GM23338 (cell line): ENCODE results near the gene SEC14L3. TPM values are rescaled to one million over a fixed set of nuclear protein-coding genes. Genes with fewer than 3 reads are reported as not detected.

ENCODE experiments used
- ATAC-seq: fragments of 200-7000 bp; cut with Tn5 transposase; 3 replicates; pipeline ENCODE4 v1.9.1; 2020
- DNase-seq: peaks from one replicate; pipeline ENCODE4 v3.0.0-alpha.2; 2015; ENCODE audit warnings: low spot score
- H2AFZ ChIP-seq: fragments of 200-600 bp; sonication (generic); 2 replicates; pipeline ENCODE4 v1.8.0; 2016; ENCODE audit warnings: antibody characterized with exemption, mild to moderate bottlenecking, moderate library complexity
- H3F3A ChIP-seq: fragments of 200-600 bp; sonication (generic); replicated peaks from 2 replicates; pipeline ENCODE4 v1.8.0; 2017; ENCODE audit warnings: antibody characterized with exemption, mixed run types, low read depth
- H3K27ac ChIP-seq: fragments of 200-600 bp; sonication (generic); 2 replicates; pipeline ENCODE4 v1.6.1; 2016; ENCODE audit warnings: low read depth
- H3K27me3 ChIP-seq: fragments of 200-600 bp; sonication (generic); 2 replicates; pipeline ENCODE4 v1.8.0; 2016; ENCODE audit warnings: mild to moderate bottlenecking, mixed run types, moderate library complexity; ENCODE audit not compliant: insufficient read depth
- H3K36me3 ChIP-seq: fragments of 200-600 bp; sonication (generic); 2 replicates; pipeline ENCODE4 v1.8.0; 2016; ENCODE audit warnings: mild to moderate bottlenecking; ENCODE audit not compliant: insufficient read depth
- H3K4me1 ChIP-seq: fragments of 200-600 bp; sonication (generic); 2 replicates; pipeline ENCODE4 v1.8.0; 2016; ENCODE audit warnings: mild to moderate bottlenecking, moderate library complexity; ENCODE audit not compliant: insufficient read depth
- H3K4me2 ChIP-seq: fragments of 200-600 bp; sonication (generic); 2 replicates; pipeline ENCODE4 v1.7.1; 2017; ENCODE audit warnings: mixed run types
- H3K4me3 ChIP-seq: fragments of 200-600 bp; sonication (generic); 2 replicates; pipeline ENCODE4 v1.6.1; 2016; ENCODE audit warnings: mixed run types
- H3K79me2 ChIP-seq: fragments of 200-600 bp; sonication (generic); replicated peaks from 2 replicates; pipeline ENCODE4 v1.8.0; 2017; ENCODE audit warnings: mild to moderate bottlenecking; ENCODE audit not compliant: insufficient read depth
- H3K9me2 ChIP-seq: fragments of 200-600 bp; sonication (generic); 2 replicates; pipeline ENCODE4 v1.8.0; 2017; ENCODE audit not compliant: insufficient read depth
- H4K20me1 ChIP-seq: fragments of 200-600 bp; sonication (generic); replicated peaks from 2 replicates; pipeline ENCODE4 v1.8.0; 2017; ENCODE audit warnings: mild to moderate bottlenecking; ENCODE audit not compliant: insufficient read depth
- H3K27ac Mint-ChIP-seq: 2 replicates; pipeline ENCODE4 v1.8.0; 2020; ENCODE audit warnings: inconsistent platforms, mild to moderate bottlenecking, moderate library complexity, mixed read lengths
- H3K27me3 Mint-ChIP-seq: 3 replicates; pipeline ENCODE4 v1.8.0; 2022; ENCODE audit warnings: low read depth, mild to moderate bottlenecking, moderate library complexity, mixed read lengths, inconsistent platforms; ENCODE audit not compliant: insufficient read depth, poor library complexity
- H3K36me3 Mint-ChIP-seq: 3 replicates; pipeline ENCODE4 v1.8.0; 2021; ENCODE audit warnings: low read depth, mild to moderate bottlenecking, inconsistent platforms, moderate library complexity, mixed read lengths
- H3K4me1 Mint-ChIP-seq: 3 replicates; pipeline ENCODE4 v1.8.0; 2020; ENCODE audit warnings: mild to moderate bottlenecking, inconsistent platforms, mixed read lengths
- H3K4me3 Mint-ChIP-seq: 3 replicates; pipeline ENCODE4 v1.8.0; 2021; ENCODE audit warnings: moderate library complexity, mild to moderate bottlenecking, inconsistent platforms, mixed read lengths
- H3K9me3 Mint-ChIP-seq: 3 replicates; pipeline ENCODE4 v1.8.0; 2020; ENCODE audit warnings: moderate library complexity, mild to moderate bottlenecking, inconsistent platforms, mixed read lengths
- POLR2AphosphoS5 ChIP-seq: IDR thresholded peaks from 2 replicates; pipeline ENCODE4 v1.6.1; 2016; ENCODE audit warnings: antibody characterized with exemption, low read depth
- polyA plus RNA-seq: library from polyadenylated mRNA; unstranded; fragments of >200 nt; fragmentation: Nextera tagmentation; extraction: Ambion mirVana; gene quantifications from 2 replicates; pipeline ENCODE4 v1.2.1, GENCODE V29; 2016
- total RNA-seq: library from RNA; depleted of rRNA; stranded (reverse); fragments of >200 nt; shearing (Covaris generic); gene quantifications from 2 replicates; pipeline ENCODE4 v1.2.3, GENCODE V29; 2014
- TF ChIP-seq, protein P1 (sequence below): fragments of 250-450 bp; sonication (Bioruptor Pico); IDR thresholded peaks from 2 replicates; pipeline ENCODE4 v1.5.0; 2020; ENCODE audit warnings: mild to moderate bottlenecking, moderate library complexity

SEC14L3 gene
- total and polyA plus RNA-seq, 2 experiments from 2014 or later = not detected

DNA sequence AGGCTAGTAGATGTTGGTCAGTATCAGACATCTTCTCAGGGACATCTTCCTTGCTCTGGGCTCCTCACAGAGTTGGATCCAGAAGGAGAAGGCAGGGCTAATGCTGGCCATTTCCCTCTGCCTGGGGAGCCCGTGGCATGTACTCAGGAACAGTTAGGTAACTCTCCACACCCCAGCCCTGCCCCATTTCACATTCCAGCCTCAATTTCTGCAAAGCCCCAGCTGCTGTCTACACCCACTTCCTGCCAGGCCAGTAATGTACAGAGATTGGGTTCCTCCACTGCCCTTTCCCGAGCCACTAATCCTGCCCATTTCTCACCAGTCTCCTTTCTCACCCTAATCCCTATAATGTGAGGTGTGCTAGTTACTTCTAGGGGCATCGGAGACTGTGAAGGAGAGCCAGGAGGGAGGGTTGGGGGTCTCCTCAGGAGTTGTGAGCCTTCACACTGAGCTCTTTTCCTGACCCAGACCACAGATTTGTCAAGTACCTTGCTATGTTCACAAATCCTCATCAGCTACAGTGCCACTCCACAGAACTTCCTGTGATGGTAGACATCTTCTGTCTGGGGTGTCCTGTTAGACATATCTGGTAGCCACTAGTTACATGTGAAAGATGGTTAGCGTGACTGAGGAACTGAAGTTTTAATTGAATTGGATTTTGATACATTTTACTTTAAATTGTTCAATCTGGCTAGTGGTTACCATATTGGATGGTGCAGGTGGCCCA is 1.3 kb upstream of the SEC14L3 start:
- no peaks in the 10 kb centered on the region for H4K20me1 ChIP-seq
- ATAC-seq (no peak), DNase-seq (no peak)

More for the DNA sequence above, 1.3 kb upstream of the SEC14L3 start:
- H3K9me3 Mint-ChIP-seq = no peaks in the 10 kb centered on the region
- H3K4me1 ChIP-seq = no peaks in the 10 kb centered on the region
- TF ChIP-seq, protein P1, sequence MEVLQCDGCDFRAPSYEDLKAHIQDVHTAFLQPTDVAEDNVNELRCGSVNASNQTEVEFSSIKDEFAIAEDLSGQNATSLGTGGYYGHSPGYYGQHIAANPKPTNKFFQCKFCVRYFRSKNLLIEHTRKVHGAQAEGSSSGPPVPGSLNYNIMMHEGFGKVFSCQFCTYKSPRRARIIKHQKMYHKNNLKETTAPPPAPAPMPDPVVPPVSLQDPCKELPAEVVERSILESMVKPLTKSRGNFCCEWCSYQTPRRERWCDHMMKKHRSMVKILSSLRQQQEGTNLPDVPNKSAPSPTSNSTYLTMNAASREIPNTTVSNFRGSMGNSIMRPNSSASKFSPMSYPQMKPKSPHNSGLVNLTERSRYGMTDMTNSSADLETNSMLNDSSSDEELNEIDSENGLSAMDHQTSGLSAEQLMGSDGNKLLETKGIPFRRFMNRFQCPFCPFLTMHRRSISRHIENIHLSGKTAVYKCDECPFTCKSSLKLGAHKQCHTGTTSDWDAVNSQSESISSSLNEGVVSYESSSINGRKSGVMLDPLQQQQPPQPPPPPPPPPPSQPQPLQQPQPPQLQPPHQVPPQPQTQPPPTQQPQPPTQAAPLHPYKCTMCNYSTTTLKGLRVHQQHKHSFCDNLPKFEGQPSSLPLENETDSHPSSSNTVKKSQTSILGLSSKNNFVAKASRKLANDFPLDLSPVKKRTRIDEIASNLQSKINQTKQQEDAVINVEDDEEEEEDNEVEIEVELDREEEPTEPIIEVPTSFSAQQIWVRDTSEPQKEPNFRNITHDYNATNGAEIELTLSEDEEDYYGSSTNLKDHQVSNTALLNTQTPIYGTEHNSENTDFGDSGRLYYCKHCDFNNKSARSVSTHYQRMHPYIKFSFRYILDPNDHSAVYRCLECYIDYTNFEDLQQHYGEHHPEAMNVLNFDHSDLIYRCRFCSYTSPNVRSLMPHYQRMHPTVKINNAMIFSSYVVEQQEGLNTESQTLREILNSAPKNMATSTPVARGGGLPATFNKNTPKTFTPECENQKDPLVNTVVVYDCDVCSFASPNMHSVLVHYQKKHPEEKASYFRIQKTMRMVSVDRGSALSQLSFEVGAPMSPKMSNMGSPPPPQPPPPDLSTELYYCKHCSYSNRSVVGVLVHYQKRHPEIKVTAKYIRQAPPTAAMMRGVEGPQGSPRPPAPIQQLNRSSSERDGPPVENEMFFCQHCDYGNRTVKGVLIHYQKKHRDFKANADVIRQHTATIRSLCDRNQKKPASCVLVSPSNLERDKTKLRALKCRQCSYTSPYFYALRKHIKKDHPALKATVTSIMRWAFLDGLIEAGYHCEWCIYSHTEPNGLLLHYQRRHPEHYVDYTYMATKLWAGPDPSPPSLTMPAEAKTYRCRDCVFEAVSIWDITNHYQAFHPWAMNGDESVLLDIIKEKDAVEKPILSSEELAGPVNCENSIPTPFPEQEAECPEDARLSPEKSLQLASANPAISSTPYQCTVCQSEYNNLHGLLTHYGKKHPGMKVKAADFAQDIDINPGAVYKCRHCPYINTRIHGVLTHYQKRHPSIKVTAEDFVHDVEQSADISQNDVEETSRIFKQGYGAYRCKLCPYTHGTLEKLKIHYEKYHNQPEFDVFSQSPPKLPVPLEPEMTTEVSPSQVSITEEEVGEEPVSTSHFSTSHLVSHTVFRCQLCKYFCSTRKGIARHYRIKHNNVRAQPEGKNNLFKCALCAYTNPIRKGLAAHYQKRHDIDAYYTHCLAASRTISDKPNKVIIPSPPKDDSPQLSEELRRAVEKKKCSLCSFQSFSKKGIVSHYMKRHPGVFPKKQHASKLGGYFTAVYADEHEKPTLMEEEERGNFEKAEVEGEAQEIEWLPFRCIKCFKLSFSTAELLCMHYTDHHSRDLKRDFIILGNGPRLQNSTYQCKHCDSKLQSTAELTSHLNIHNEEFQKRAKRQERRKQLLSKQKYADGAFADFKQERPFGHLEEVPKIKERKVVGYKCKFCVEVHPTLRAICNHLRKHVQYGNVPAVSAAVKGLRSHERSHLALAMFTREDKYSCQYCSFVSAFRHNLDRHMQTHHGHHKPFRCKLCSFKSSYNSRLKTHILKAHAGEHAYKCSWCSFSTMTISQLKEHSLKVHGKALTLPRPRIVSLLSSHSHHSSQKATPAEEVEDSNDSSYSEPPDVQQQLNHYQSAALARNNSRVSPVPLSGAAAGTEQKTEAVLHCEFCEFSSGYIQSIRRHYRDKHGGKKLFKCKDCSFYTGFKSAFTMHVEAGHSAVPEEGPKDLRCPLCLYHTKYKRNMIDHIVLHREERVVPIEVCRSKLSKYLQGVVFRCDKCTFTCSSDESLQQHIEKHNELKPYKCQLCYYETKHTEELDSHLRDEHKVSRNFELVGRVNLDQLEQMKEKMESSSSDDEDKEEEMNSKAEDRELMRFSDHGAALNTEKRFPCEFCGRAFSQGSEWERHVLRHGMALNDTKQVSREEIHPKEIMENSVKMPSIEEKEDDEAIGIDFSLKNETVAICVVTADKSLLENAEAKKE (CRISPR knock-in tag) = no peak
- TF ChIP-seq POLR2AphosphoS5 = no peak
- no peaks in the 10 kb centered on the region for H3K79me2 ChIP-seq
- no peak overlapping the region for H3K27ac Mint-ChIP-seq
- peaks cover 2% of the 10 kb centered on the region for H3K27me3 Mint-ChIP-seq
- no peak overlapping the region for H2AFZ ChIP-seq
- no peak overlapping the region for H3K4me2 ChIP-seq
- H3K4me3 Mint-ChIP-seq = no peak overlapping the region
- H3K36me3 ChIP-seq = no peaks in the 10 kb centered on the region
- H3F3A ChIP-seq = no peaks in the 10 kb centered on the region
- H3K4me1 Mint-ChIP-seq = peaks cover 8% of the 10 kb centered on the region; the same call in 2 of the 3 replicates
- H3K27ac ChIP-seq = no peak overlapping the region
- H3K27me3 ChIP-seq = no peaks in the 10 kb centered on the region
- no peaks in the 10 kb centered on the region for H3K9me2 ChIP-seq
- H3K36me3 Mint-ChIP-seq = no peaks in the 10 kb centered on the region
- H3K4me3 ChIP-seq = no peak overlapping the region
